HCEC 1CT (cell line): ENCODE measurements around the gene DLG2.
"Not testable (repeated sequence)": the region's sequence is repeated elsewhere in the genome, so short reads cannot be mapped to it uniquely, and the experiment has no call there.

Experiments
- DNase-seq: peaks from one replicate; pipeline ENCODE4 v3.0.0-alpha.2; 2017

DLG2 gene

GRCh38 chr11:85634747-85635146, 7.6 kb upstream of the DLG2 start:
- no peak for DNase-seq

DNA sequence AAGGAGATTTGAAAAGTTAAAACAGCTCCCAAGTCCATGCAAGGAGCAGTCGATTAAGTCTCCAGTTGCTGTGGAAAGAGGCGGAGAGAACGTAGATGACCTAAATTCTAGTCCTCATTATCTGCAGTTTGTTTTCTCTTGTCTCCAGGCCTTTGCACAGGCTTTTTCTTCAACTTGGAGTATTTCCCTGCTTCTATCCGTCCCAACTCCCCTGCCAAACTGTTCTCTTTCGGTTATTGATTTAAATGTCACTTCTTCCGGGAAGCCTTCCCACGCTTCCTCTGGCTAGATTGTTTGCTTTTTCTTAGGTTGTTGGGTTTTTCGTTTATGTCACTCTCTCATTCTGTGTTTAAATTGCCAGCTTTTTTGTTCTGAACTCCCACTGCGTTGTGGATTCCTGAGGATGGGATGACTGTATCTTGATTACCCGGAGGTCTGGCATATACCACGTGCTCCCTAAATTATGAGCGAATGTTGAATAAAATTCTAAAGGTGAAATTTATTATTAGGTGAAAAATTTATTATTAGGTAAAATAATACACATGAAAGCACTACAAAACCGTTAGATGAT, 1.7 kb upstream of the DLG2 start:
- peak; percentile 6 for DNase-seq

GRCh38 chr11:85627998-85628770, 1.0 kb upstream of the DLG2 start, which contains the start of gene TMEM126B:
Gene TMEM126B, plus strand, starts transcription at chr11:85628593. Its CDS starts 15 bp downstream, at chr11:85628608.
- peak; percentile 99 for DNase-seq

DNA sequence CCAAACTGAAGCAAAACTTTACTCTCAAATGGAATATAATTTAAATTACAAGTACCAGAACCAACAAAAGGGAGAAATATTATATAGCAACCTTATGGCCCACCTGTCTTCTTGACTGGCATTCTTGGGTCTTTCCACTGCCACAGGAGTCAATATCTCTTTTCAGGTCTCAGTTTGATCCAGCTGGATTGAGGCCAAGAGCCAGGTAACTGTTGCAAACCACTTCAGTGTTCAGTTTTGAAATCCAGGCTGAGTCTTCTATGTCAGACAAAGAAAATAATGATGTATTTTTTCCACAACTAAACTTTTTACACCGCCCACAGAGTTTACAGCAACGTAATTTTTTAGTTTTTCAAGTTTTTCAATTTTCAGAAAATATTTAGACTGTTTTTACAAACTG, 648 bp downstream of the DLG2 start:
- DNase-seq = no peak

- no peak for DNase-seq
Measured at GRCh38 chr11:85620256-85620655, 6.9 kb downstream of the DLG2 start.

DNA sequence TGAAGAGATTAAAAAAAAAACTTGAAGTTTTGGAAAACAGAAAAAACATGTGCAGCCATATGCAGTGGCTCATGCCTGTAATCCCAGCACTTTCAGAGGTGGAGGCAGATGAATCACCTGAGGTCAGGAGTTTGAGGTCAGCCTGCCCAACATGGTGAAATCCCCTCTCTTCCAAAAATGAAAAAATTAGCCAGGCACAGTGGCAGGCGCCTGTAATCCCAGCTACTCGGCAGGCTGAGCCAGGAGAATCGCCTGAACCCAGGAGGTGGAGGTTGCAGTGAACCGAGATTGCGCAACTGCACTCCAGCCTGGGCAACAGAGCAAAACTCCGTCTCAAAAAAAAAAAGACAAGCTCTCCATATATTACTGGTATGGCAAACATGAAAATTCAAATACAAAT, 7.6 kb downstream of the DLG2 start:
- no peak for DNase-seq

DNA sequence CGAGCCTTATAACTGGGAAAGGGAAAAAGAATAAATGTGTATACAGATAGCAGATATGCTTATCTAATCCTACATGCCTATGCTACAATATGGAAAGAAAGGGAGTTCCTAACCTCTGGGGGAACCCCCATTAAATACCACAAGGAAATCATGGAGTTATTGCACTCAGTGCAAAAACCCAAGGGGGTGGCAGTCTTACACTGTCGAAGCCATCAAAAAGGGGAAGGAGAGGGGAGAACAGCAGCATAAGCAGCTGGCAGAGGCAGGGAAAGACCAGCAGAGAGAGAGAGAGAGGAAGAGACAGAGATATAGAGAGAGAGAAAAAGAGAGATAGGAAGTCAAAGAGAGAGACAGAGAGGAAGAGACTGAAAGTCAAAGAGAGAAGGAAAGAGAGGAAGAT, 15.5 kb downstream of the DLG2 start:
- not testable (repeated sequence) for DNase-seq

DNA sequence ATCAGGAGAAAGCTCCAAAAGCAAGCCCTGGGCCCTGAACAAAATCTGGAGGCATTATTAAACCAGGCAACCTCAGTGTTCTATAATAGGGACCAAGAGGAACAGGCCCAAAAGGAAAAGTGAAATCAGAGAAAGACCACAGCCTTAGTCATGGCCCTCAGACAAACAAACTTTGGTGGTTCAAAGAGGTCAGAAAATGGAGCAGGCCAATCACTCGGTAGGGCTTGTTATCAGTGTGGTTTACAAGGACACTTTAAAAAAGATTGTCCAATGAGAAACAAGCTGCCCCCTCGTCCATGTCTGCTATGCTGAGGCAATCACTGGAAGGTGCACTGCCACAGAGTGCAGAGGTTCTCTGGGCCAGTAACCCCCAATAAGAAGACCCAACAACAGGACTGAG, 17.9 kb downstream of the DLG2 start:
- not testable (repeated sequence) for DNase-seq

GRCh38 chr11:85608621-85609020, 18.5 kb downstream of the DLG2 start:
- DNase-seq = not testable (repeated sequence)

- not testable (repeated sequence) for DNase-seq
Measured at GRCh38 chr11:85606237-85606636, 20.9 kb downstream of the DLG2 start.

GRCh38 chr11:85603220-85603619, 23.9 kb downstream of the DLG2 start:
- no peak for DNase-seq

- DNase-seq = no peak
Measured at GRCh38 chr11:85602526-85603213, 24.5 kb downstream of the DLG2 start.

- DNase-seq = no peak
Measured at GRCh38 chr11:85599083-85599482, 28.1 kb downstream of the DLG2 start.

DNA sequence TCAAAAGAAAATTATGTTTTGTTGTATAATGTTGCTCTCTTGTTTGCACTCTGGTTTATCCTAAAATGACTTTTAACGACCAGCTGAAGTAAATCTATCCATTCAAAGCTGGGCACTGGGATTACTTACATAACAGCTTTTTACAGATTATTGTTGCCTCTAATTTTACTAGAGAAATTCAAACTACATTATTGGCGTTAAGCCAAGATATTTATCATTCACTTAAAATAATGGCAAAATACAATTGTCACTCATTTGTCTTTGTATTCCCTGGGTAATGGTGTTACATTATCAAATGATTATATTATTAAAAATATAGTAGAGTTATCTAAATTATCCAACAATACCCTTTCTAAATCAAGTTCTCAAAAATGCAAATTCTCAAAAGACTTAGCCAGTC, 30.3 kb downstream of the DLG2 start:
- no peak for DNase-seq

- peak; percentile 60 for DNase-seq
Measured at GRCh38 chr11:85595285-85595884, 31.8 kb downstream of the DLG2 start.

DNA sequence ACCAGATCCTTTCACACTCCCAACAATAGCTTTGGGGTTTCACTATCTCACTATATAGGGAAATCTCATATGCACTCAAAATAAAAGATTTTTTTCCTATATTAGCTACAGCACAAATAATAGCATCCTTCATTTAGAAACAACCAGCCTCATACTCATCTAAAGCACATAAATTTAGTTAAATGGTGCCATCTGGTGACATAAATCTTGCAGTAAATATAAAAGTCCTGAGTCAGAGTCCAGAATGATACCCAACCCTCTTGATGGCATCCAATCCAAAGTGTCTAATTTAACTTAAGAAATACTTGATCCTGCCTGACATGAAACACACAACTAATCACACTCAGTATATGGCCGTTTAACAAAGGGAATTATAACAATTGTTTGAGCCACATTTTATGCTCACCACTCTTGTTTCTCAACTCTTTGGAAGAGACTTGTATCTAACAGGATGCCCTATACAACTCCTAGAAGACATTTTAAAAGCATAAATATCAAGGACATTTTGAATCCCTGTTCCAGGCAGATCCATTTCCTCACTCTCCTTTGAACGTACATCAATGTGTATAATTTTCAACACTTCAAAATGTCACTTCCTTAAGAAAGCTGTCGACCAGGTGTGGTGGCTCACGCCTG, 36.2 kb downstream of the DLG2 start:
- DNase-seq = peak; percentile 47

DNA sequence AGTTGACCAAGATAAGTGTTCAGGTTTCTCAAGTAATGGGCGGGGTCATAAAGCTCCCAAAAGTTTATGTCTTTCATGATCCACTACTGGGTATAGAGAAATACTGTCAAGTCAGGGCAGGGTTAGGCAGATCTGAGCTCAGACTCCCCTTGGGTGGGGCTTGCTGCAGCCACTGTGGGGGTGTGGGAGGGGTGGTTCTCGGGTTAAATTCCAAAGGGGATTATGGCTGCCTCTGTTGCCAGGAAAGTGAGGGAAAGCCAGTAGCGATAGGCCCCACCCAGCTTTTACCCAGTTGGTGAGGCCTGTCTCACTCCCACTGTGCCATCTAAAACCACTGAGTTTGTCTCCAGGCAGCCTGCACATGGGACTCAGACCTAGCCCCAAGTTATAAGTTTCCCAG, 37.8 kb downstream of the DLG2 start:
- DNase-seq = no peak

GRCh38 chr11:85582111-85582510, 45.0 kb downstream of the DLG2 start:
- no peak for DNase-seq

- no peak for DNase-seq
Measured at GRCh38 chr11:85575388-85575787, 51.8 kb downstream of the DLG2 start.

- no peak for DNase-seq
Measured at GRCh38 chr11:85572056-85572455, 55.1 kb downstream of the DLG2 start.

DNA sequence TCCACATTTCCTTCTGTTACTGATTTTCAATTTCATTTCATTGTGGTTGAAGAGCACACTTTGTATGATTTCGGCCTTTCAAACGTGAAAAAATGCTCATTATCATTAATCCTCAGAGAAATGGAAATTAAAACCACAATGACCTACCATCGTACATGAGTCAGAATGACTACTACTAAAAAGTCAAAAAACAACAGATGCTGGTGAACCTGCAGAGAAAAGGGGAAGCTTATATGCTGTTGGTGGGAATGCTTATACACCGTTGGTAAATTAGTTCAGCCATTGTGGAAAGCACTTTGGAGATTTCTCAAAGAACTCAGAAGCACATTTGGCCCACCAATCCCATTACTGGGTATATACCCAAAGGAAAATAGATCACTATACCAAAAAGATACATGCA, 57.6 kb downstream of the DLG2 start:
- DNase-seq = no peak

- DNase-seq = no peak
Measured at GRCh38 chr11:85558411-85558810, 68.7 kb downstream of the DLG2 start.

DNA sequence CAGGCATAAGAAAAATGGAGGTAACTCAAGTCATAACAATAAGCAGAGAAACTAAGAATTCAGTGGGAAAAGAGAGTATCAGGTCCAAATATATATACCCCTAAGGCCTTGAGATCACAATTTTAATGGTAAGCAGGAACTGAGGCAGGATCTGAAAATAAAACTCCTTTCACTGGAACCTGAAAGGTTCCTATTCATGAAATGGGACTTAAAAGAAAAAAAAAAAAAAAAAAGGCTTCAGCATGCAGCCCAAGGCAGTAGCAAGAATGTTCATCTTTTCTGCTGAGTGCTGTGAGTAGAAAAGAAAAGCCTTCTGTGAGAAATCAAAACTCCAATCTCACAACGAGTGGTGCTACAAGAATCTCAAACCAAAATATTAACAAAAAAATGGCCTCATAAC, 75.3 kb downstream of the DLG2 start:
- DNase-seq = no peak
